ENCODE results near the gene GALNT2.

GRCh38 chr1:230242326-230242725 lies 175.3 kb downstream of the GALNT2 start:
- TF ChIP-seq EP300 (IDR thresholded peaks at IDR 0.05), result no peak
- TF ChIP-seq POLR2A (IDR thresholded peaks at IDR 0.05; ENCODE audit: low read length), result no peak

Measured in A549 (cell line).